GM10847 (cell line): ENCODE results near the gene ACKR2.

Source experiments
- POLR2A ChIP-seq: IDR thresholded peaks from 2 replicates; pipeline ENCODE4 v1.6.1; 2011; ENCODE audit not compliant: insufficient read length; ENCODE audit errors: extremely low read depth

ACKR2 gene

DNA sequence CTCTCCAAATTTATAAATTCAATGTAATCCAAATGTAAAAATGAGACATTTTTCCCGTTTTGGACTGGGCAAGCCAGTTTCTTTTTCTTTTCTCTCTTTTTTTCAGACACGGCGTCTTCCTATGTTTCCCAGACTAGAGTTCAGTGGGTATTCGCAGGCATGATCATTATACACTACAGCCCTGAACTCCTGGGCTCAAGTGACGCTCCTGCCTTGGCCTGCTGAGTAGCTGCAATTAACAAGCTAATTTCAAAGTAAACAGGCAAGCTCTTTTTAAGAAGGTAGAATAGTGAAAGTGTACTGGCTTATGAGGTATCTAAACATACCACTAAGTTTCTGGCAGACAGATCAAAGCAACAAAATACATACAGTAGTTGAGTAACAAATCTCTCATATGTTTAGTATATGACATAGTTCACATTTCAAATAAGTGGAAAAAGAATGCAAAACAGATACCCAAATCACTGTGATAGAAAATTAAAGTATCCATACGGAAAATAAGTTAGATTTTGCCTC lies 18.5 kb upstream of the ACKR2 start:
- no peak for TF ChIP-seq POLR2A

DNA sequence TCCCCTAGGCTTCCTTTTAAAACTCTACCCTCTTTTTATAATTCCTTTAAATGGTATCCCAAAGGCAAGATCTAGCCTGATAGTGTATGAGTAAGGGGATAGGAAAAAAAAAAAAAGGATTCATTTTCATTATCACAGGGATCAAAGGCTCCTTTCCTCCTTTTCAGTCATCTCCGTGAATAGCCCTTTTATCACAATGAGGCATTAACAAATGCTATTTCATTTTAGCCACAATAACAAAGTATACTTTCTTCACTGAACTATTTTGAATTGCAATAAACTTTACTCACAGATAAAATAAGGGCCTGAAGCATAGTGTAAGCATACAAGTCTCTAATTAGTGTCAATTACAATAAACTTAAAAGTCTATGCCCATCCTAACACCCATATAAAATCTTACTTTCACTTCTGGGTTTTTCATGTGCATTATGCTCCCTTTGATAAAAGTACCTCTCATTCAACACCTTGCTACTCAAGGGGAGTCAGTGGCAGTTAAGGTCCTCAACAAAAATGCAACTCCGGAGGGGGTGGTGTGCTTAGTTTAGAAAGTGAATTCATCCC lies 13.5 kb upstream of the ACKR2 start:
- TF ChIP-seq POLR2A, result no peak

DNA sequence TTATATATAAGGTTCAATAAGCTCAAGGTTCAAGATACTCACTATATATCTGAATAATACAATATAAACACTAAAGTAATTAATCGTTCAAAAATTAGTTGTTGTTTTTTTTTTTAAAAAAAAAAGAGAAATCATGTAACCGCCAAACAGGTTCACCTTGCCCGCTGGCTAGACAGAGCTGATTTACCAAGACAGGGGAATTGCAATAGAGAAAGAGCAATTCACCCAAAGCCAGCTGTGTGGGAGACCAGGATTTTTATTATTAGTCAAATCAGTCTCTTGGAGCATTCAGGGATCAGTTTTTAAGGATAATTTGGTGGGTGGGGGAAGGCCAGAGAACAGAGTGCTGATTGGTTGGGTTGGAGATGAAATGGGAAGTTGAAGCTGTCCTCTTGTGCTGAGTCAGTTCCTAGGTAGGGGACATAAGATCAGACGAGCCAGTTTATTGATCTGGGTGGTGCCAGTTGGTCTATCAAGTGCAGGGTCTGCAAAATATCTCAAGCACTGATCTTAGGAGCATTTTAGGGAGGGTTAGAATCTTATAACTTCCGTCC lies 12.8 kb upstream of the ACKR2 start:
- no peak for TF ChIP-seq POLR2A

DNA sequence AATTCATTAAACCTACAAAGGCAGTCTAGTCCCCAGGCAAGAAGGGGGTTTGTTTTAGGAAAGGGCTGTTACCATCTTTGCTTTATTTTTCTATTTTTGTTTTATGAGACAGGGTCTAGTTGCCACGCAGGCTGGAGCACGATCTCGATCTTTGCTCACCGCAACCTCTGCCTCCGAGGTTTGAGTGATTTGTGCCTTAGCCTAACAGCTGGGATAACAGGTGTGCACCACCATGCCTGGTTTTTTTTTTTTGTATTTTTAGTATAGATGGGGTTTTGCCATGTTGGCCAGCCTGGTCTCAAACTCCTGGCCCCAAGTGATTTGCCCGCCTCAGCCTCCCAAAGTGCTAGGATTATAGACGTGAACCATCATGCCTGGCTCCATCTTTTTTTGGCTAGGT lies 9.9 kb upstream of the ACKR2 start:
- no peak for TF ChIP-seq POLR2A

GRCh38 chr3:42800251-42800650 lies 9.0 kb upstream of the ACKR2 start:
- no peak for TF ChIP-seq POLR2A

DNA sequence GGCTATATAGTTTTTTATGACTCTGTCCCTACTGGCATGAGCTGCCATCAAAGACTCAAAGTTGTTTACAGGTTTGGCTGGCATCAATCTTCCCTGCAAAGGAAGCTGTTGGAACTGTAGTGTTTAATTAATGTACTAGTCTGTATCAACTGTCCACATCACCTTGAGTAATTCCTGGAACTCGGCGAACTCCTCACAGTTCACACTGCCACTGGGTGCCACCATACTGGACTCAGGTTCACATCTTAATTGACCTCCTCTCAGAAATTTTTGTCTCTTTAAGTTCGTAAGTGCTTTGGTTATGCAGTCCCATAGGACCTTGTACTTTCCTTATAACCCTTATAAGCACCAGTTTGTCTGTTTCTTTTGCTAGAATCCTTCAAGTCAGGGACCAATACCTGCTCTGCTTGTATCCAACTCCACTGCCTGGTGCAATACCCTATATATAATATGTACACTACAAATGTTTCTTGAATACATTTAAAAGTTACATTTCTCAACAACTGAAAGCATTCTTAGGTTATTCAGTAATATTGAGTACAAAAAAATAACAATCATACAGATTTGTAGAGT lies 8.1 kb upstream of the ACKR2 start:
- no peak for TF ChIP-seq POLR2A

DNA sequence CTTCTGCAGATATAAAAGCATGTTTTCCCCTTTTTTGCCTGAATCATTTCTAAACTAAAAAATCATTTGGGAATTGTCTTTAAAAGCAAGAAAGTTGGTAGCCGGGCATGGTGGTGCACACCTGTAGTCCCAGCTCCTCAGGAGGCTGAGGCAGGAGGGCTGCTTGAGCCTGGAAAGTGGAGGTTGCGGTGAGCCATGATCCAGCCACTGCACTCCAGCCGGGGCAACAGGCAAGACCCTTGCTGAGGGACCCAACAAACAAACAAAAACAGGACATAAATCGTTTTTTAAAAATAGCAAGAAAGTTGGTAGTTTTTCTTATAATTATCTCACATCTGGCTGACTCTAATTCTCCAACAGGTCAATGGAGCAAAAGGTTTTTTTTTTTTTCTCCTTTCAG lies 7.5 kb upstream of the ACKR2 start:
- TF ChIP-seq POLR2A, result no peak

DNA sequence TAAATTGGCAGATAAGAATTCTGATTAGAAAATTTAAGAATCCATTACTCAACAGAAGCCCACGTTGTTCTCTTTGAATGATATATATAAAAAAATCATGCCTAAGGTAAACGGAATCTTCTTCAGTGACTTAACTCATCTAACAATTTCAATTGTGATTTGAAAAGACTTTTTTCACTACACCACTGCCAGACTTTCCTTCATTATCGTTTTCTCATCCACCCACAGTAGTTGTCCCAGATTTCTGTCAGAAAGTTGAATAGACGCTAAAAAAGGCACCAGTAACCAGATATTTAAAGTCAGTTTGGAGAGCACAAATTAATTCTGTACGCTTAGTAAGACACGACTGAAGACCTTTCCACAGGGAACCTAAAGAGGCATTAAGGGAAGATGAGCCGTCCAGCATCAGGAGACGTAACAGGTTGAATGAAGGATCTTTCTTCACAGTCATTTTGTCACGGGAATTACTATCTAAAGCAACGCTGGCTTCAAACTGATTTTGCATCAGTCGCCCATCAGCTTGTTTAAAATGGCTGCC lies 6.3 kb upstream of the ACKR2 start:
- no peak for TF ChIP-seq POLR2A

- TF ChIP-seq POLR2A, result no peak
Observed at GRCh38 chr3:42803414-42804105, 5.7 kb upstream of the ACKR2 start.

DNA sequence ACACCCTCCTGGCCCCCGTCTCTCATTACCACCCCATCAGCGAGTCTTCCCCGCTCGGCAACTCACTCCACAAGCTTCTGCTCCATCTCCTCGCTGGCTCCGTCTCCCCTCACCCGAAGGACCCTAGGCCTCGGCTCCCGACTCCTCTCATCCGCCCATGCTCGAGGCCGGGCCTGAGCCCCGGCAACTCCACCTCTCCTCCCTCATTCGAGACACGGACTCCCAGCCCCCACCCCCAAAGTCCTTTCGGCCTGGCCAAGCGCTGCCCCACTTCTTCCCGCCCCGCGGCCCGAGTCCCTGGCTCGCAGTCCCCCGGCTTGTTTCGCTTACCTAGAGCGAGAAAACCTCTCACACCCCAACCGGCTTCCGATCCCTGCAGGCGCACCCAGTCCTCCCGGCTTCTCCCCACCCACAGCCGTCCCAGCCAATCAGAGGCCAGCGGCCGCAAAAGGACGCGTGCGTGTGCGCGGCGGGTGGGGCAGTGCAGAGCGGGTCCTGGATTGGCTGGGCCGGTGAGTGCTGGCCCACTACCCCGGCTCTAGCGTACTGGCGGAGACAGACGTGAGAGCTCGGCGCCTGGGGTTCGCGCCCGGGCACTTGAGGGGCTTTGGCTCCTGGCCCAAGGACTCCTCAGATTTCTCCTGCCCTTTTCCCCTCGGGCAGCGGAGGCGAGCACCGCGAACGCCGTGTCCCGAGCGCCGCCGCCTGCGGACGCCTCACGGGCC lies 5.0 kb upstream of the ACKR2 start, which contains the start of gene HIGD1A:
HIGD1A (minus strand) TSS at position 385 of the 725 bp plus-strand sequence. CDS start 10,237 bp downstream, outside the sequence.
- peak; percentile 72 for TF ChIP-seq POLR2A

GRCh38 chr3:42804831-42805132 lies 4.5 kb upstream of the ACKR2 start:
- no peak for TF ChIP-seq POLR2A

- TF ChIP-seq POLR2A, result no peak
Observed at GRCh38 chr3:42805141-42805821, 4.0 kb upstream of the ACKR2 start.

- no peak for TF ChIP-seq POLR2A
Observed at GRCh38 chr3:42807929-42808328, 1.3 kb upstream of the ACKR2 start.

DNA sequence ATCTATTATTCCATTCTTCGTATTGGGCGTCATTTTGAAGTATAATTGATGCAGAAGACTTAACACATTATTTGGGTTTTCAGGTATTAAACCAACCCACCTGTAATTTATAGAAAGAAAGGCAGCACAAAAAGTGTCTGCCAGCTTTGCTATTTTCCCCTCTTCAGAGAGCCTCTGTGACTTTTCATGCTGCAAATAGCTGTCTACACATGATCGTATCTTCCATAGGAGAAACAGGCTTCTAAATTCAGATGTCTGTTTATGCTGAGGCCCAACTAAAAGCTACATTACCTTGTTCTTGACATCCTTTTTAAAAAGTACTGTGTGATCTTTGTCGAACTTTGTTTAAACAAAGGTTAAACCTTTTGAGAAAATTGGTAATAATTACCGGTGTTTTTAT lies 5.0 kb downstream of the ACKR2 start:
- no peak for TF ChIP-seq POLR2A

GRCh38 chr3:42814914-42815507 lies 5.8 kb downstream of the ACKR2 start:
- no peak for TF ChIP-seq POLR2A

- no peak for TF ChIP-seq POLR2A
Observed at GRCh38 chr3:42815826-42816225, 6.6 kb downstream of the ACKR2 start.
